D721Med (cell line): ENCODE measurements around the gene LIMCH1.
A peak's percentile ranks its signal among the peaks of the same experiment; 100 is the strongest.

Experiments
- DNase-seq: peaks from one replicate; pipeline ENCODE4 v3.0.0; 2011; ENCODE audit warnings: low spot score; ENCODE audit not compliant: insufficient read length
- FAIRE-seq: peaks from 2 replicates; lab custom pipeline; 2011; peaks lifted over from hg19 to GRCh38; lab: Jason Lieb, UNC
- CTCF ChIP-seq: IDR thresholded peaks from 2 replicates; pipeline ENCODE4 v1.5.1; 2012; ENCODE audit warnings: mild to moderate bottlenecking, control low read depth; ENCODE audit not compliant: insufficient read depth; ENCODE audit errors: missing control alignments

LIMCH1 gene

DNA sequence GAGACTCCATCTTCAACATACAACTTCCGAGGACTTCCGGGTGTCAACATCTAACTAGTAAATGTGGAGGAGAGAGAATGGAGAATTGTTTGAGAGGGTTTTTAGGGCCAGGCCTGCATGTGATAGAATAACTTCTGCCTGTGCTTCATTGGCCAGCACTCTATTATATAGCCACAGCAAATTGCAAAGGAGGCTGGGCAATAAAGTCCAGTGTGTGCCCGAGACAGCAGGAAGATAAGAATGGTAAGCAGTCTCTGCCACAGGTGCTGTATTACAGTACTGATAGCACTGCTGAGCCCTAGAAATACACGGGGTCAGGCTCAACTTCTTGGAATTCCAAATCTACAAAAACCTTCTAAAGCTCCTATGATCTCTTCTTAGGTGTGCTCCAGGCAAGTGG lies 20.8 kb upstream of the LIMCH1 start:
- no peak for DNase-seq
- FAIRE-seq, result no peak
- no peak for TF ChIP-seq CTCF

DNA sequence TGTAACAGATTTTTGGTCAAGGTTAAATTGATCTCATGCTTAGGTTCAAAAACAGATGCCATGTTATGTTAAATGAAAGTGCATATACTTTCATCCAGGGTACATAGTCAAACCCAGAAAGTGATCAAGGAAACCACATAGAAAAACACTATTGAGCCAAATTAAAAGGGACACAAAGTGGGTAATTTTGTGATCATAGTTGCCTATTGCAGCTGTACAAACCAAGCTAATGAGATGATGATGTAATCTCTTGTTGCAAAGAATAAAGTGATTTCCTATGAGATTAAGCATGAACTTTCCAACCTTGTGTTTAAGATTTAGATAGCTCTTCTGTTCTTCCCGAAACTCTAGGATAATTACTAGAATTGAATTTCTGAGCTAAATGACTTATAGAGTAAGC lies 20.2 kb upstream of the LIMCH1 start:
- no peak for FAIRE-seq
- no peak for TF ChIP-seq CTCF
- no peak for DNase-seq

- FAIRE-seq (no peak), DNase-seq (no peak)
- no peak for TF ChIP-seq CTCF
These were observed 13.5 kb upstream of the LIMCH1 start for GRCh38 chr4:41524425-41524824.

- FAIRE-seq (no peak), DNase-seq (no peak)
- no peak for TF ChIP-seq CTCF
These were observed 12.8 kb upstream of the LIMCH1 start for GRCh38 chr4:41525129-41525528.

DNA sequence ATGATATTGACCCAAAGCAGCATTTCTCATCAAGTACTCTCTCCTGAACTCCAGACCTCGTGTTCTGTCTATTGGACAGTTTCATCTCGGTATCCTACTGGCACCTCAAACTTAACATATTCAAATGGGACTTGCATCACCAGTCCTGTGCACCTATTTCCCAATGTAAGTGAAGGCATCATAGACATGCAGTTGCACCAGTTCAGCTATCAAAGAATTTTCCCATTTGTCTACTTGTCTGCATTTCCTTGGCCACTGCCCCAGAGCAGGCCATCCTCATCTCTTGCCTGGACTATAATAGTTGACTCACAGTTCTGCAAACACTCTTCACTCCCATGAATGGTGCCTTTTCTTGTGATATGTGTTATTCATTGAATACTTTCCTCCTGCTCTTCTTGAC lies 11.3 kb upstream of the LIMCH1 start:
- no peak for TF ChIP-seq CTCF
- DNase-seq (no peak), FAIRE-seq (no peak)

GRCh38 chr4:41528512-41529205 lies 9.3 kb upstream of the LIMCH1 start:
- no peak for DNase-seq
- no peak for FAIRE-seq
- no peak for TF ChIP-seq CTCF

DNA sequence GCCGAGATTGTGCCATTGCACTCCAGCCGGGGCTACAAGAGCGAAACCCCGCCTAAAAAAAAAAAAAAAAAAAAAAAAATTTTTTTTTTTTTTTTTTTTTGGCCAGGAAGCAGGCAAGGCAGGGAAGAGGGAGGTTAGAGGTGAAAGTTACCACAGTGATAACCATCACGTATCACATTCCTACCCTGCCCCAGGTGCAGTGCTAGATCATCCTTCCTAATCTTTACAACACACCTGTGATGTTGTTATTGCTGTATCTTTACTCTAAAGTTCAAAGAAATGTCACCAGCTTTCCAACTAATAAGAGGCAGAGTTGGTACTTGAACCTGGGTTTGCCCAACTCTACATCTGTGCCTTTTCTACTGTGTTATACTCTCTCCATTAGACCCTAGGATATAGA lies 7.2 kb upstream of the LIMCH1 start:
- no peak for TF ChIP-seq CTCF
- DNase-seq (no peak), FAIRE-seq (peak; percentile 64)
